Panc1 (cell line): ENCODE results near the gene PHLDB1. TPM values are rescaled to one million over a fixed set of nuclear protein-coding genes. Genes with fewer than 3 reads are reported as not detected.

ENCODE experiments used
- ATAC-seq: fragments of 200-7000 bp; cut with Tn5 transposase; 2 replicates; pipeline ENCODE4 v1.9.1; 2020; ENCODE audit warnings: mild to moderate bottlenecking, moderate library complexity
- BruUV-seq: library from RNA; stranded (reverse); fragments of 400-500 nt; replicated peaks from 2 replicates; lab custom pipeline; 2021; lab: Mats Ljungman, UMichigan
- CTCF ChIA-PET: fragments of 300-600 bp; sonication (Branson Sonifier 250); formaldehyde crosslinking; loops from one replicate; lab custom pipeline; 2022; ENCODE audit warnings: antibody characterized with exemption; lab: Charles Lee
- POLR2A ChIA-PET: fragments of 300-600 bp; sonication (Branson Sonifier 250); formaldehyde crosslinking; loops from one replicate; lab custom pipeline; 2022; ENCODE audit warnings: antibody characterized with exemption; lab: Charles Lee
- DNase-seq: peaks from one replicate; pipeline ENCODE4 v3.0.0-alpha.2; 2010; ENCODE audit warnings: low read depth, low spot score
- H3K27ac ChIP-seq: 2 replicates; pipeline ENCODE4 v1.5.1; 2011; ENCODE audit warnings: mild to moderate bottlenecking, low read length, inconsistent platforms
- H3K27me3 ChIP-seq: fragments of 200-500 bp; sonication (Bioruptor generic); 2 replicates; pipeline ENCODE4 v1.6.0; 2014; ENCODE audit warnings: low read length, inconsistent platforms; ENCODE audit not compliant: control insufficient read depth, insufficient read depth
- H3K36me3 ChIP-seq: fragments of 200-500 bp; sonication (Bioruptor generic); 2 replicates; pipeline ENCODE4 v1.5.1; 2014; ENCODE audit warnings: inconsistent platforms, mild to moderate bottlenecking, low read length, moderate library complexity; ENCODE audit not compliant: control insufficient read depth, insufficient read depth
- H3K4me1 ChIP-seq: 2 replicates; pipeline ENCODE4 v1.5.1; 2011; ENCODE audit warnings: inconsistent platforms, mild to moderate bottlenecking, low read length, moderate library complexity; ENCODE audit not compliant: control insufficient read depth, insufficient read depth
- H3K4me3 ChIP-seq, 2 experiments: 2 replicates each; pipeline ENCODE4 v1.5.1; 2011 to 2012; ENCODE audit warnings: low read depth in 2 of 2, low read length in 2 of 2, mild to moderate bottlenecking in 2 of 2, inconsistent platforms in 1 of 2, moderate library complexity in 1 of 2
- H3K9me3 ChIP-seq: fragments of 200-500 bp; sonication (Bioruptor generic); 2 replicates; pipeline ENCODE4 v1.5.1; 2014; ENCODE audit warnings: low read depth, mild to moderate bottlenecking, inconsistent platforms, low read length, moderate library complexity; ENCODE audit not compliant: control insufficient read depth, insufficient read depth
- CTCF ChIP-seq: fragments of 450-650 bp; IDR thresholded peaks from 2 replicates; pipeline ENCODE4 v1.5.1; 2017; ENCODE audit warnings: mild to moderate bottlenecking
- POLR2AphosphoS5 ChIP-seq: IDR thresholded peaks from 2 replicates; pipeline ENCODE4 v1.6.1; 2012; ENCODE audit warnings: mild to moderate bottlenecking, low read depth, low read length, moderate library complexity
- SIN3A ChIP-seq: IDR thresholded peaks from 2 replicates; pipeline ENCODE4 v1.6.1; 2012; ENCODE audit warnings: low read depth, mild to moderate bottlenecking, low read length, moderate library complexity, borderline replicate concordance; ENCODE audit not compliant: insufficient read depth
- TCF7L2 ChIP-seq: IDR thresholded peaks from 2 replicates; pipeline ENCODE4 v1.6.1; 2011; ENCODE audit warnings: mild to moderate bottlenecking, low read depth, low read length, inconsistent platforms
- in situ Hi-C: cut with HindIII; loops from 2 replicates; pipeline ENCODE4 v1.10.0; 2016; ENCODE audit warnings: low sequenced_read_pairs, low pct_unique_long_range_greater_than_20kb
- intact Hi-C: fragments of 100-400 bp; cut with micrococcal nuclease; formaldehyde crosslinking; loops from one replicate; pipeline ENCODE4 v1.10.0; 2022; ENCODE audit not compliant: unreplicated experiment
- microRNA-seq: library from miRNA; unstranded; fragments of <30 nt; microRNA quantifications from one replicate; pipeline ENCODE4 v1.1.0, GENCODE V29; 2020; ENCODE audit not compliant: unreplicated experiment
- total RNA-seq: library from RNA; stranded (reverse); gene quantifications from one replicate; pipeline ENCODE4 v1.2.1, GENCODE V29; 2021; ENCODE audit not compliant: unreplicated experiment
- TF ChIP-seq, protein P1 (sequence below), 2 experiments: IDR thresholded peaks; 2 replicates each; pipeline ENCODE4 v1.6.1; 2011 to 2012; ENCODE audit warnings: low read depth in 2 of 2, control low read depth in 1 of 2, low read length in 1 of 2, mild to moderate bottlenecking in 1 of 2, moderate library complexity in 1 of 2; ENCODE audit not compliant: insufficient read depth in 1 of 2

PHLDB1 gene
- total RNA-seq, 1 experiment from 2014 or later: 97.7 TPM

- ATAC-seq (no peak), DNase-seq (no peak)
These were observed 98.6 kb downstream of the PHLDB1 start for GRCh38 chr11:118705791-118706545.

DNA sequence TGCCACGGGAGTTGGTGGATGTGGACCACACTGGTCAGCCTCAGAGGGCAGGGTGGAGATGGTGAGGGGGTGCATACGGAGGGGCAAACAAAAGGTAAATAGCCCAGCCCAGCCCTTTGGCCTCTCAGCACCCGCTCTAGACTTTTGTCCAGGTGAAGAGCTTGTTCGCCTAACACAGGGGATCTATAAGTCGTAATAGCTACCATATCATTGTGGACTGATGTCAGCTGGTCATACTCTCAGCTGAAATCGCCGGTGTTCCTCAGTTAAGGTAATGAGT lies 99.1 kb downstream of the PHLDB1 start:
- intact Hi-C loops: no loop called here
- CTCF ChIA-PET: no interaction called here

More at GRCh38 chr11:118705791-118706545, 98.6 kb downstream of the PHLDB1 start:
- BruUV-seq: no TSS peak
- Histone ChIP-seq H3K9me3 (no peaks in the 10 kb centered on the region), H3K27me3 (no peaks in the 10 kb centered on the region), H3K27ac (no peak overlapping the region), H3K4me1 (no peaks in the 10 kb centered on the region), H3K4me3 (no peak overlapping the region), H3K36me3 (no peaks in the 10 kb centered on the region)
- in situ Hi-C loops (no loop called here), intact Hi-C loops (no loop called here)
- ChIA-PET POLR2A (no interaction called here), CTCF (no interaction called here)
- TF ChIP-seq CTCF: no peak
- no peak for TF ChIP-seq POLR2AphosphoS5
- TF ChIP-seq TCF7L2: no peak
- TF ChIP-seq SIN3A: no peak

More for the DNA sequence above, 99.1 kb downstream of the PHLDB1 start:
- no peaks in the 10 kb centered on the region for H3K36me3 ChIP-seq
- in situ Hi-C loops: no loop called here
- H3K27me3 ChIP-seq: no peaks in the 10 kb centered on the region
- no peaks in the 10 kb centered on the region for H3K9me3 ChIP-seq
- ATAC-seq: no peak
- H3K4me3 ChIP-seq: no peak overlapping the region
- TF ChIP-seq, protein P1, sequence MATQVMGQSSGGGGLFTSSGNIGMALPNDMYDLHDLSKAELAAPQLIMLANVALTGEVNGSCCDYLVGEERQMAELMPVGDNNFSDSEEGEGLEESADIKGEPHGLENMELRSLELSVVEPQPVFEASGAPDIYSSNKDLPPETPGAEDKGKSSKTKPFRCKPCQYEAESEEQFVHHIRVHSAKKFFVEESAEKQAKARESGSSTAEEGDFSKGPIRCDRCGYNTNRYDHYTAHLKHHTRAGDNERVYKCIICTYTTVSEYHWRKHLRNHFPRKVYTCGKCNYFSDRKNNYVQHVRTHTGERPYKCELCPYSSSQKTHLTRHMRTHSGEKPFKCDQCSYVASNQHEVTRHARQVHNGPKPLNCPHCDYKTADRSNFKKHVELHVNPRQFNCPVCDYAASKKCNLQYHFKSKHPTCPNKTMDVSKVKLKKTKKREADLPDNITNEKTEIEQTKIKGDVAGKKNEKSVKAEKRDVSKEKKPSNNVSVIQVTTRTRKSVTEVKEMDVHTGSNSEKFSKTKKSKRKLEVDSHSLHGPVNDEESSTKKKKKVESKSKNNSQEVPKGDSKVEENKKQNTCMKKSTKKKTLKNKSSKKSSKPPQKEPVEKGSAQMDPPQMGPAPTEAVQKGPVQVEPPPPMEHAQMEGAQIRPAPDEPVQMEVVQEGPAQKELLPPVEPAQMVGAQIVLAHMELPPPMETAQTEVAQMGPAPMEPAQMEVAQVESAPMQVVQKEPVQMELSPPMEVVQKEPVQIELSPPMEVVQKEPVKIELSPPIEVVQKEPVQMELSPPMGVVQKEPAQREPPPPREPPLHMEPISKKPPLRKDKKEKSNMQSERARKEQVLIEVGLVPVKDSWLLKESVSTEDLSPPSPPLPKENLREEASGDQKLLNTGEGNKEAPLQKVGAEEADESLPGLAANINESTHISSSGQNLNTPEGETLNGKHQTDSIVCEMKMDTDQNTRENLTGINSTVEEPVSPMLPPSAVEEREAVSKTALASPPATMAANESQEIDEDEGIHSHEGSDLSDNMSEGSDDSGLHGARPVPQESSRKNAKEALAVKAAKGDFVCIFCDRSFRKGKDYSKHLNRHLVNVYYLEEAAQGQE (IDR thresholded peaks at IDR 0.05; ENCODE audit: insufficient read depth in 1 of 2, low read depth in 2 of 2, low read length in 1 of 2): no peak
- TF ChIP-seq SIN3A (no peak), TCF7L2 (no peak), CTCF (no peak), POLR2AphosphoS5 (no peak)
- DNase-seq: no peak
- no peak overlapping the region for H3K27ac ChIP-seq
- POLR2A ChIA-PET: no interaction called here
- H3K4me1 ChIP-seq: no peaks in the 10 kb centered on the region
- no TSS peak for BruUV-seq

Small RNA genes within 50 kb of the gene (microRNA-seq; reads per million reads assigned to microRNA genes)
- gene MIR6716: 1.3 reads per million

Other genes with a start within 250 kb of the PHLDB1 start
- gene UBE4A, start 248.0 kb upstream of the PHLDB1 start, total RNA-seq: 57.9 TPM
- gene ATP5MG, start 206.0 kb upstream of the PHLDB1 start, total RNA-seq: 504 TPM
- 139 TPM for gene KMT2A, start 171.1 kb upstream of the PHLDB1 start, total RNA-seq
- 1.2 TPM for gene TTC36, start 80.1 kb upstream of the PHLDB1 start, total RNA-seq
- gene TMEM25, start 76.4 kb upstream of the PHLDB1 start, total RNA-seq: 6.7 TPM
- gene IFT46, start 41.7 kb upstream of the PHLDB1 start, total RNA-seq: 2.5 TPM
- gene ARCN1, start 35.2 kb upstream of the PHLDB1 start, total RNA-seq: 197 TPM
- gene TREH, start 72.0 kb downstream of the PHLDB1 start, total RNA-seq: 0.05 TPM
- gene DDX6, start 183.5 kb downstream of the PHLDB1 start, total RNA-seq: 155 TPM